ENCODE results near the gene RPS19BP1. TPM values are rescaled to one million over a fixed set of nuclear protein-coding genes. Genes with fewer than 3 reads are reported as not detected.

RPS19BP1 gene
- total RNA-seq, 1 donor from 2014 or later = 27.7 TPM

DNA sequence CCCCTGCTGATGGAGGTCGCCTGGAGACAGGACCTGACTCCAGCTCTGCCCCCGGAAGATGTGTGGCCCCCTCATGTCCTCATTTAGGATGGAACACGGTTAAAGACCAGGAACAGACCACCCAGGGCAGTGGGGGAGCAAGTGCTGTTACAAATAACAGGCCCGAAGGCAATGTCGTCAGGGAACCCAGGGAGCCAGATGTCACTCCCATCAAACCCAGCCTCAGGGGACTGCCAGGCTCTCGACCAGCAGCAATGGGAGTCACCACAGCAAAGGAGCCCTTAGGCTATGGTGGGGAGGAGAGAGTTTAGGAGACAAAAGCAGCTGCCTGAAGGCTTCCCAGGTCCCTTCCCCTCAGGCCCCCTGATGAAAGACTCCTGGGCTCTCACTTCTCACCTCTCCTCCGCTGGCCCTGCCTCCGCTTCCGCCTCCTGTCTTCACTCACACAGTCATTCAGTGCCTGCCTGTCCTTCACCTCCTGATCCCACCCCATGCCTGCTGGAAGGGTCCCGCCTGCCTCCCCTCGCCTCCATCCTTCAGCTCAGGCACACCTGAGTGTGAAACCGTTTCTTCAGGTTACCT is 4.4 kb downstream of the RPS19BP1 start:
- DNase-seq (ENCODE audit: low spot score) = no peak
- H3K27ac Mint-ChIP-seq = peak overlapping the region; percentile 53
- Histone ChIP-seq H3K4me2 (no peak overlapping the region), H3K4me1 (peaks cover 10% of the 10 kb centered on the region), H3K9ac (no peak overlapping the region), H3K9me3 (ENCODE audit: low read depth) (no peaks in the 10 kb centered on the region), H3K27ac (no peak overlapping the region), H4K20me1 (ENCODE audit: low read depth) (peaks cover 79% of the 10 kb centered on the region), H3K4me3 (no peak overlapping the region), H3K36me3 (no peaks in the 10 kb centered on the region), H3F3A (ENCODE audit: low read depth) (peaks cover 76% of the 10 kb centered on the region), H2AFZ (replicated peaks) (no peak overlapping the region), H3K27me3 (no peaks in the 10 kb centered on the region), H3K79me2 (ENCODE audit: low read depth) (peaks cover 44% of the 10 kb centered on the region)
- TF ChIP-seq EZH2 (IDR thresholded peaks at IDR 0.05) = no peak
- no peak for TF ChIP-seq EZH2phosphoT487 (IDR thresholded peaks at IDR 0.05)
- TF ChIP-seq, protein P1, sequence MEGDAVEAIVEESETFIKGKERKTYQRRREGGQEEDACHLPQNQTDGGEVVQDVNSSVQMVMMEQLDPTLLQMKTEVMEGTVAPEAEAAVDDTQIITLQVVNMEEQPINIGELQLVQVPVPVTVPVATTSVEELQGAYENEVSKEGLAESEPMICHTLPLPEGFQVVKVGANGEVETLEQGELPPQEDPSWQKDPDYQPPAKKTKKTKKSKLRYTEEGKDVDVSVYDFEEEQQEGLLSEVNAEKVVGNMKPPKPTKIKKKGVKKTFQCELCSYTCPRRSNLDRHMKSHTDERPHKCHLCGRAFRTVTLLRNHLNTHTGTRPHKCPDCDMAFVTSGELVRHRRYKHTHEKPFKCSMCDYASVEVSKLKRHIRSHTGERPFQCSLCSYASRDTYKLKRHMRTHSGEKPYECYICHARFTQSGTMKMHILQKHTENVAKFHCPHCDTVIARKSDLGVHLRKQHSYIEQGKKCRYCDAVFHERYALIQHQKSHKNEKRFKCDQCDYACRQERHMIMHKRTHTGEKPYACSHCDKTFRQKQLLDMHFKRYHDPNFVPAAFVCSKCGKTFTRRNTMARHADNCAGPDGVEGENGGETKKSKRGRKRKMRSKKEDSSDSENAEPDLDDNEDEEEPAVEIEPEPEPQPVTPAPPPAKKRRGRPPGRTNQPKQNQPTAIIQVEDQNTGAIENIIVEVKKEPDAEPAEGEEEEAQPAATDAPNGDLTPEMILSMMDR (IDR thresholded peaks at IDR 0.05) = no peak
- peak overlapping the region; percentile 66 for H3K4me3 Mint-ChIP-seq
- H3K36me3 Mint-ChIP-seq = peaks cover 8% of the 10 kb centered on the region
- H3K27me3 Mint-ChIP-seq (ENCODE audit: insufficient read depth, low read depth) = peaks cover 6% of the 10 kb centered on the region
- peaks cover 59% of the 10 kb centered on the region for H3K4me1 Mint-ChIP-seq
- no peaks in the 10 kb centered on the region for H3K9me3 Mint-ChIP-seq

GRCh38 chr22:39527481-39527961 is 5.0 kb downstream of the RPS19BP1 start:
- Mint-ChIP-seq H3K9me3 (no peaks in the 10 kb centered on the region), H3K27me3 (ENCODE audit: insufficient read depth, low read depth) (peaks cover 10% of the 10 kb centered on the region), H3K4me3 (peak overlapping the region; percentile 14), H3K4me1 (peaks cover 65% of the 10 kb centered on the region), H3K36me3 (peaks cover 14% of the 10 kb centered on the region), H3K27ac (peak overlapping the region; percentile 53)
- H3K4me3 ChIP-seq = no peak overlapping the region
- no peak overlapping the region for H3K9ac ChIP-seq
- H3K27ac ChIP-seq = no peak overlapping the region
- no peaks in the 10 kb centered on the region for H3K9me3 ChIP-seq (ENCODE audit: low read depth)
- DNase-seq (ENCODE audit: low spot score) = no peak
- peaks cover 85% of the 10 kb centered on the region for H4K20me1 ChIP-seq (ENCODE audit: low read depth)
- TF ChIP-seq EZH2phosphoT487 (IDR thresholded peaks at IDR 0.05) (no peak), EZH2 (IDR thresholded peaks at IDR 0.05) (no peak)
- TF ChIP-seq, protein P1 (IDR thresholded peaks at IDR 0.05) = no peak
- no peaks in the 10 kb centered on the region for H3K36me3 ChIP-seq
- no peak overlapping the region for H2AFZ ChIP-seq (replicated peaks)
- H3K79me2 ChIP-seq (ENCODE audit: low read depth) = peaks cover 50% of the 10 kb centered on the region
- H3F3A ChIP-seq (ENCODE audit: low read depth) = peaks cover 80% of the 10 kb centered on the region
- H3K4me1 ChIP-seq = peaks cover 15% of the 10 kb centered on the region
- no peaks in the 10 kb centered on the region for H3K27me3 ChIP-seq
- H3K4me2 ChIP-seq = no peak overlapping the region

GRCh38 chr22:39526736-39527171 is 5.8 kb downstream of the RPS19BP1 start:
- peaks cover 20% of the 10 kb centered on the region for H3K4me1 ChIP-seq
- DNase-seq (ENCODE audit: low spot score) = peak; percentile 25
- H3K36me3 ChIP-seq = peaks cover 2% of the 10 kb centered on the region
- H3K9ac ChIP-seq = no peak overlapping the region
- H3K4me1 Mint-ChIP-seq = peaks cover 69% of the 10 kb centered on the region
- TF ChIP-seq, protein P1 (IDR thresholded peaks at IDR 0.05) = no peak
- TF ChIP-seq EZH2phosphoT487 (IDR thresholded peaks at IDR 0.05) = no peak
- no peak for TF ChIP-seq EZH2 (IDR thresholded peaks at IDR 0.05)
- no peak overlapping the region for H3K4me3 ChIP-seq
- peaks cover 87% of the 10 kb centered on the region for H3F3A ChIP-seq (ENCODE audit: low read depth)
- no peak overlapping the region for H3K27ac ChIP-seq
- no peaks in the 10 kb centered on the region for H3K9me3 ChIP-seq (ENCODE audit: low read depth)
- peak overlapping the region; percentile 13 for H3K4me3 Mint-ChIP-seq
- no peaks in the 10 kb centered on the region for H3K27me3 ChIP-seq
- H3K79me2 ChIP-seq (ENCODE audit: low read depth) = peaks cover 52% of the 10 kb centered on the region
- no peaks in the 10 kb centered on the region for H3K9me3 Mint-ChIP-seq
- H3K27me3 Mint-ChIP-seq (ENCODE audit: insufficient read depth, low read depth) = peaks cover 10% of the 10 kb centered on the region
- H3K36me3 Mint-ChIP-seq = peaks cover 22% of the 10 kb centered on the region
- H3K4me2 ChIP-seq = no peak overlapping the region
- peaks cover 93% of the 10 kb centered on the region for H4K20me1 ChIP-seq (ENCODE audit: low read depth)
- H3K27ac Mint-ChIP-seq = no peak overlapping the region
- H2AFZ ChIP-seq (replicated peaks) = no peak overlapping the region
